HepG2 (cell line): Measurements from ENCODE around the gene JPH4. TPM values are rescaled to one million over a fixed set of nuclear protein-coding genes. Genes with fewer than 3 reads are reported as not detected.

Experiments used
- FOXP1 ChIP-seq, 2 experiments: fragments of 450-650 bp in 1 of 2; IDR thresholded peaks; 2 replicates each; pipeline ENCODE4 v1.6.1; 2017 to 2018; ENCODE audit warnings: antibody characterized with exemption in 1 of 2
- HBP1 ChIP-seq: IDR thresholded peaks from 2 replicates; pipeline ENCODE4 v1.6.1; 2016; ENCODE audit warnings: low read depth, control low read depth
- NFAT5 ChIP-seq: sonication (generic); formaldehyde crosslinking; IDR thresholded peaks from 2 replicates; pipeline ENCODE4 v1.4.0; 2020; ENCODE audit warnings: missing genetic modification reagents
- NFATC3 ChIP-seq: sonication (generic); formaldehyde crosslinking; IDR thresholded peaks from 2 replicates; pipeline ENCODE4 v1.5.1; 2020; ENCODE audit warnings: mild to moderate bottlenecking, missing genetic modification reagents
- PAXIP1 ChIP-seq: sonication (generic); formaldehyde crosslinking; conservative IDR thresholded peaks from 2 replicates; pipeline ENCODE4 v1.4.0; 2020; ENCODE audit warnings: mild to moderate bottlenecking, missing genetic modification reagents, moderate library complexity
- RARG ChIP-seq: sonication (generic); formaldehyde crosslinking; IDR thresholded peaks from 2 replicates; pipeline ENCODE4 v1.4.0; 2020; ENCODE audit warnings: low read depth, mild to moderate bottlenecking, missing genetic modification reagents
- SKIL ChIP-seq: sonication (generic); formaldehyde crosslinking; IDR thresholded peaks from 2 replicates; pipeline ENCODE4 v1.8.0; 2022; ENCODE audit warnings: missing genetic modification reagents, mild to moderate bottlenecking, moderate library complexity, borderline replicate concordance
- ZBTB20 ChIP-seq: sonication (generic); formaldehyde crosslinking; IDR thresholded peaks from 2 replicates; pipeline ENCODE4 v1.8.1; 2023; ENCODE audit warnings: missing genetic modification reagents, low read depth, mild to moderate bottlenecking, borderline replicate concordance
- ZBTB39 ChIP-seq: sonication (generic); formaldehyde crosslinking; IDR thresholded peaks from 2 replicates; pipeline ENCODE4 v1.5.0; 2020; ENCODE audit warnings: missing genetic modification reagents
- ZNF3 ChIP-seq: IDR thresholded peaks from 2 replicates; pipeline ENCODE4 v1.7.0; 2017; ENCODE audit warnings: inconsistent platforms
- ZNF564 ChIP-seq: sonication (generic); formaldehyde crosslinking; IDR thresholded peaks from 2 replicates; pipeline ENCODE4 v1.8.1; 2023; ENCODE audit warnings: mild to moderate bottlenecking, missing genetic modification reagents
- polyA plus RNA-seq, 8 experiments: library from polyadenylated mRNA; depleted of rRNA in 3 of 8; stranded (reverse) in 7 of 8; unstranded in 1 of 8; fragments of >200 nt; fragmentation: Illumina TruSeq in 4 of 8; extraction: Trizol in 4 of 8; gene quantifications; 2 replicates each; pipeline versions ENCODE4 v1.2.1 to v1.2.3, GENCODE V29; 2011 to 2016; ENCODE audit warnings: low read depth in 4 of 8, missing spikeins in 1 of 8, mixed read lengths in 1 of 8; ENCODE audit not compliant: insufficient read depth in 1 of 8
- total RNA-seq, 5 experiments: library from RNA; depleted of rRNA; stranded (reverse); fragments of >200 nt; fragmentation: Illumina TruSeq; extraction: Trizol; gene quantifications; 2 replicates each; pipeline ENCODE4 v1.2.3, GENCODE V29; 2016; ENCODE audit warnings: low read depth in 1 of 5

The JPH4 gene
- total and polyA plus RNA-seq, 2 of the 13 experiments (the other 11 are each of a cell fraction or from before 2014, with no cell fraction given): 0.08 to 0.22 TPM

- TF ChIP-seq ZBTB39 (CRISPR knock-in tag): no peak
- TF ChIP-seq FOXP1 (IDR thresholded peaks at IDR 0.05): no peak
- peak; percentile 77 for TF ChIP-seq FOXP1 (CRISPR knock-in tag; IDR thresholded peaks at IDR 0.05)
- TF ChIP-seq ZNF3: 0 out of 2 replicates have a peak, but pooled peaks have one; percentile 27
- peak; percentile 26; the same call in 1 of the 2 replicates for TF ChIP-seq HBP1 (CRISPR knock-in tag)
- TF ChIP-seq NFATC3: no peak
- TF ChIP-seq RARG (CRISPR knock-in tag): no peak
- TF ChIP-seq PAXIP1 (CRISPR knock-in tag): peak; percentile 93
- 0 out of 2 replicates have a peak, but pooled peaks have one; percentile 40 for TF ChIP-seq ZBTB20
- TF ChIP-seq SKIL (CRISPR knock-in tag): peak; percentile 93
- no peak for TF ChIP-seq ZNF564 (CRISPR knock-in tag)
- TF ChIP-seq NFAT5 (CRISPR knock-in tag): peak; percentile 77; the same call in 1 of the 2 replicates
These were observed 23.8 kb upstream of the JPH4 start (continued) for GRCh38 chr14:23602181-23603095.
